Measurements from ENCODE around the gene NLRC5.

DNA sequence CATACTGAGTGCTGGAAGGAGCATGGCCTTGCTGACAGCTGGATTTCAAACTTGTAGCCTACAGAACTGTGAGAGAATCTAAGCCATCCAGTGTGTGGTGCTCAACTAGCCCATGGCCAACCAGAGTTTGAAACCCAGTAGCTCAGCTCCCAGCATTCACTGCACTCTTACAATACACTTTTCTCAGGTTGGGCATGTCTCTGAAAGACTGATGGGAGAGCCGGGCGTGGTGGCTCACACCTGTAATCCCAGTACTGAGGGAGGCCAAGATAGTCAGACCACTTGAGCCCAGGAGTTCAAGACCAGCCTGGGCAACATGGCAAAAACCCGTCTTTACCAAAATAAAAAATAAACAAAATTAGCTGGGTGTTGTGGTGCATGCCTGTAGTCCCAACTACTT is 106.8 kb downstream of the NLRC5 start:
- TF ChIP-seq, protein P1, sequence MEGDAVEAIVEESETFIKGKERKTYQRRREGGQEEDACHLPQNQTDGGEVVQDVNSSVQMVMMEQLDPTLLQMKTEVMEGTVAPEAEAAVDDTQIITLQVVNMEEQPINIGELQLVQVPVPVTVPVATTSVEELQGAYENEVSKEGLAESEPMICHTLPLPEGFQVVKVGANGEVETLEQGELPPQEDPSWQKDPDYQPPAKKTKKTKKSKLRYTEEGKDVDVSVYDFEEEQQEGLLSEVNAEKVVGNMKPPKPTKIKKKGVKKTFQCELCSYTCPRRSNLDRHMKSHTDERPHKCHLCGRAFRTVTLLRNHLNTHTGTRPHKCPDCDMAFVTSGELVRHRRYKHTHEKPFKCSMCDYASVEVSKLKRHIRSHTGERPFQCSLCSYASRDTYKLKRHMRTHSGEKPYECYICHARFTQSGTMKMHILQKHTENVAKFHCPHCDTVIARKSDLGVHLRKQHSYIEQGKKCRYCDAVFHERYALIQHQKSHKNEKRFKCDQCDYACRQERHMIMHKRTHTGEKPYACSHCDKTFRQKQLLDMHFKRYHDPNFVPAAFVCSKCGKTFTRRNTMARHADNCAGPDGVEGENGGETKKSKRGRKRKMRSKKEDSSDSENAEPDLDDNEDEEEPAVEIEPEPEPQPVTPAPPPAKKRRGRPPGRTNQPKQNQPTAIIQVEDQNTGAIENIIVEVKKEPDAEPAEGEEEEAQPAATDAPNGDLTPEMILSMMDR (IDR thresholded peaks at IDR 0.05): no peak
- TF ChIP-seq POLR2A (IDR thresholded peaks at IDR 0.05): no peak
